Activated CD8-positive, alpha-beta T cell treated with anti-CD3 and anti-CD28 coated beads, Interleukin-2, amount 10 ng/mL, durations not matched to agents 7 days and 5 days (primary cell): ENCODE measurements around the gene MRGPRE. TPM values are rescaled to one million over a fixed set of nuclear protein-coding genes. Genes with fewer than 3 reads are reported as not detected.

Experiments used
- ATAC-seq: fragments of 150-1000 bp; cut with Tn5 transposase; one replicate; pipeline ENCODE4 v1.10.0; 2021; ENCODE audit warnings: moderate library complexity
- CTCF ChIA-PET: fragments of 350-600 bp; sonication (Branson Sonifier 250); formaldehyde crosslinking; loops from one replicate; lab custom pipeline; 2021; ENCODE audit warnings: antibody characterized with exemption; lab: Charles Lee
- POLR2A ChIA-PET: fragments of 350-600 bp; sonication (Branson Sonifier 250); formaldehyde crosslinking; loops from one replicate; lab custom pipeline; 2021; ENCODE audit warnings: antibody characterized with exemption; lab: Charles Lee
- DNase-seq: peaks from one replicate; pipeline ENCODE4 v3.0.0-alpha.2; 2020
- H3K27ac Mint-ChIP-seq: one replicate; pipeline ENCODE4 v1.8.0; 2021; ENCODE audit warnings: mild to moderate bottlenecking, mixed read lengths
- H3K27me3 Mint-ChIP-seq: one replicate; pipeline ENCODE4 v1.8.0; 2021; ENCODE audit warnings: low read depth, mixed read lengths
- H3K36me3 Mint-ChIP-seq: one replicate; pipeline ENCODE4 v1.8.0; 2021; ENCODE audit warnings: low read depth, mixed read lengths
- H3K4me1 Mint-ChIP-seq: one replicate; pipeline ENCODE4 v1.8.0; 2021; ENCODE audit warnings: low read depth, mixed read lengths
- H3K4me3 Mint-ChIP-seq: one replicate; pipeline ENCODE4 v1.8.0; 2021; ENCODE audit warnings: mild to moderate bottlenecking, mixed read lengths
- H3K9me3 Mint-ChIP-seq: one replicate; pipeline ENCODE4 v1.8.0; 2022; ENCODE audit warnings: mixed read lengths; ENCODE audit not compliant: insufficient read depth
- total RNA-seq, 2 experiments: library from RNA; stranded (reverse); gene quantifications; one replicate each; pipeline ENCODE4 v1.2.3, GENCODE V29; 2021

MRGPRE gene
- total RNA-seq, 2 experiments from 2014 or later = not detected

DNA sequence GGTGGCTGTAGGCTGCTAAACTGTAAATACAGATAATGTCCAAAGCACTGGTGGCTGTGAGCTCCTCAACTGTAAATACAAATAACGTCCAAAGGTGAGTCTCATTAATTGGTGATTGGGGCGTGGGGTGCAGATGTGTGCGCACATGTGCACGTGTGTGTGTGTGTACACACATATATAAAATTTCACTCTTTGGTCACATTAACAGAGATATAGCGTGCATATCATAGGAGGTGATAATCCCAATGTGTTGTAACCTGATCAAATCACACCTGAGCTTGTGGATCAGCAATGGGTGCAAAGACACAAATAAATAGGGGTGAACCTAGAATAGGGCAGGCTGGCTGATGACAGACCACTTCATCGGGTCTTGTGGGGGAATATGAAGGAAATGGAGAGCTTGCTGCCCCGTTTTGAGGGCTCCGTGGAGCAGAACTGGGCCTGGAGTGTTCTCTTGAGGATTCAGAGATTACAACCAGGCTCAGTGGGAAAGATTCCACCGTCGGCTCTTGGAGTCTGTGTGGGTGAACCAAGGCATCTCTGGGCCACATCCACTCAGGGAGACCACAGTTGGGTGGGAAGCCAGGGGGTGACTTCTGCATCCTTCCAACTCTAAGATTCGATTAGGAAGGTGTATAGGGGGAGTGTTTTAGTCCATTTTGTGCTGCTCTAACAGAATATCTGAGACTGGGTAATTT, 42.2 kb downstream of the MRGPRE start:
- DNase-seq = no peak
- Mint-ChIP-seq H3K4me1 (no peaks in the 10 kb centered on the region), H3K4me3 (no peak overlapping the region), H3K27me3 (no peaks in the 10 kb centered on the region), H3K36me3 (no peaks in the 10 kb centered on the region), H3K27ac (no peak overlapping the region), H3K9me3 (no peaks in the 10 kb centered on the region)
- no peak for ATAC-seq
- ChIA-PET CTCF (no interaction called here), POLR2A (no interaction called here)

DNA sequence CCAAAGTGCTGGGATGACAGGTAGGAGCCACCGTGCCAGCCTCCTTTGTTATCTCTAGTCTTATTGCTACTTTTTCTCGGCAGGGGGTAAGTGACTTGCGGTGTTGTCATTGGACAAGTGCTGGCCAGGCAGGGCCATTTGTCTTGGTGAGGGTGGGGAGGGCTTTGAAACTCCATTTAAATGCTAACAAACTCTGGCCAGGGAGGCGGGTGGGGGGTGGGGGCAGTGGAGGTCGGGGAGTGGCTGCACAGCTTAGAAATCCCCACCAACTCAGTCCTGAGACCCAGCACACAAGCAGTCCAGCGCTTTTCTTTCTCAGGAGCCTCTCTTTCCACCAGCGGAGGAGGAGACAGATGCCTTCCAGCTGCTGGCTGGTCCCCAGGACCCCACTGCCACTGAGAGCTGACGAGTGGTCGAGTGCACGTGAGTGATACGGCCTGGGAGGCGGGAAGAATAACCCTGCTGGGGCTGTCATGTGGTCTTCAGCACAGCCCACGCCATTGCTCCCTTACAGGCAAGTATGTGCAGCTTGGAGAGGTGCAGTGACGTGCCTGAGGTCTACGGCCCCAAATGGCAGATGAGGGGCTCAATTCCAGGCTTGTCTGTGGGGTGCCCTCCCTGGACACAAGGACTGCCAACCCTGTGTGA, 42.9 kb downstream of the MRGPRE start:
- DNase-seq = no peak
- Mint-ChIP-seq H3K4me1 (no peaks in the 10 kb centered on the region), H3K27ac (no peak overlapping the region), H3K9me3 (no peaks in the 10 kb centered on the region), H3K27me3 (no peaks in the 10 kb centered on the region), H3K36me3 (no peaks in the 10 kb centered on the region), H3K4me3 (no peak overlapping the region)
- ChIA-PET CTCF (no interaction called here), POLR2A (no interaction called here)
- no peak for ATAC-seq

DNA sequence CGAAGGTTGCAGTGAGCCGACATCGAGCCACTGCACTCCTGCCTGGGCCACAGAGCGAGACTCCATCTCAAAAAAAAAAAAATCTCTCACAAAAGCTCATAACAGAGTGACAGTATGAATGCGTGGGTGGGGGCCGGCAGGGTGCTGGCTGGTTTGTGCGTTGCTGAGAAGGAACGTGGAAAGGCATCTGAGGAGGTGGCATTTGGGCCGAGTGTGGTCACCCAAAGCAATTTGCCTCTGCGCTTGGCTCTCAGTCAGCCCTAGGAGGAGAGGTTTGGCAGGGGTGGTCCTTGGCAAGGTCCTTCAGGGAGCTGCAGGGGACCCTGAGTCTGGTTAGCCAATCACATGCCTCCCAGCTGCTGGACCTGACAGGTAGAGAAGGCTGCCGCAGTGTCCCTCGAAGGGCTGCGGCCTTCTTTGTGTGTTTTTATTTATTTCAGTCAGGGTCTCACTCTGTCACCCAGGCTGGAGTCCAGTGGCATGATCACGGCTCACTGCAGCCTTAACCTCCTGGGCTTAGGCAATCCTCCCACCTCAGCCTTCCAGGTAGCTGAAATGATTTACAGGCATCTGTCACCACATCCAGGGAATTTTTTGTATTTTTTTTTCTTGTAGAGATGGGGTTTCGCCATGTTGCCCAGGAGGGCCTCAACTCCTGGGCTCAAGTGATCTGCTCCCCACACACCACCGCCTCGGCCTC, 43.6 kb downstream of the MRGPRE start:
- Mint-ChIP-seq H3K27me3 (no peaks in the 10 kb centered on the region), H3K36me3 (no peaks in the 10 kb centered on the region), H3K27ac (no peak overlapping the region), H3K4me3 (no peak overlapping the region), H3K9me3 (no peaks in the 10 kb centered on the region), H3K4me1 (no peaks in the 10 kb centered on the region)
- ChIA-PET CTCF (no interaction called here), POLR2A (no interaction called here)
- ATAC-seq = no peak
- DNase-seq = no peak

DNA sequence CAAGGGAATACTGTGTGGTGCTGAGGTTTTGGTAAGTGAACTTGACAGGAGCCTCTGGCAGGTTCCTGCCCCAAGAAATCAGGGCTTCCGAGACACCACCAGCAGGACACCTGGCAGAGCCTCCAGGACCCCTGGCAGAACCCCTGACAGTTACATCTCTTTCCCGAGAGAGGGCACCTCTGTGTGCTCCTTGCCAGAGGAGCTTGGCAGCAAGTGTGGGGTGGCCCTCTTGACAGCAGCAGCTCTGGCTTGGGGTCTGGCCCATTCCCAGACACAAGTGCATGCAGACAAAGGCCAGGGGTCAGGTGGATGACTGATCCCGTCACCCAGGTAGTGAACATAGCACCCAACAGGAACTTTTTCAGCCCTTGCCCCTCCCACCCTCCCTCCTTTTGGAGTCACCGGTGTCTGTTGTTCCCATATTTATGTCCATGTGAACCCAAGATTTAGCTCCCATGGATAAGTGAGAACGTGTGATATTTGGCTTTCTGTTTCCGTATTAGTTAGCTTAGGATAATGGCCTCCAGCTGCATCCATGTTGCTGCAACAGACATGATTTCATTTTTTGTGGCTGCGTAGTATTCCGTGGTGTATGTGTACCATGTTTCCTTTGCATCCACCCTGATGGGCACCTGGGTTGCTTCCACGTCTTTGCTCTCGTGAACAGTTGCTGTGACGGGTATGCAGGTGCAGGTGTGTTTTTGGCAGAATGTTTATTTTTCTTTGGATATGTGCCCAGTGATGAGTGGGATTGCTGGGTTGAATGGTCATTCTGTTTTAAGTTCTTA, 45.9 kb downstream of the MRGPRE start:
- no peak for DNase-seq
- Mint-ChIP-seq H3K9me3 (no peaks in the 10 kb centered on the region), H3K36me3 (no peaks in the 10 kb centered on the region), H3K27ac (no peak overlapping the region), H3K4me3 (no peak overlapping the region), H3K4me1 (no peaks in the 10 kb centered on the region), H3K27me3 (no peaks in the 10 kb centered on the region)
- no peak for ATAC-seq
- CTCF ChIA-PET = no interaction called here
- POLR2A ChIA-PET = no interaction called here

DNA sequence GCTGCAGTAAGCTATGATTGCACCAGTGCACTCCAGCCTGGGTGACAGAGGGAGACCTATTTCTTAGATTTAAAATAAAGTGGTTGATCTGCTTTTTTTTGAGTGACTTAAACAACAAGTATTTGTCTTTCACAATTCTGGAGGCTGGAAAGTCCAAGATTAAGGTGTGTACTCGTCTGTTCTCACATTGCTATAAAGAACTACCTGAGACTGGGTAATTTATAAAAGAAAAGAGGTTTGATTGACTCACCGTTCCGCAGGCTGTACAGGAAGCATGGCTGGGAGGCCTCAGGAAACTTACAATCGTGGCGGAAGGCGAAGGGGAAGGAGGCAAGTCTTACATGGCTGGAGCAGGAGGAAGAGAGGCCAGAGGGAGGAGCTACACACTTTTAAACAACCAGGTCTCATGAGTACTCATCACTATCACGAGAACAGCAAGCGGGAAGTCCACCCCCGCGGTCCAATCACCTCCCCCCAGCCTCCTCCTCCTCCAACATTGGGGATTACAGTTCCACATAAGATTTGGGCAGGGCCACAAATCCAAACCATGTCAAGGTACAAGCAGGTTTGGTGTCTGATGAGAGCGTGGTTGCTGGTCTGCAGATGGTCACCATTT, 47.4 kb downstream of the MRGPRE start:
- Mint-ChIP-seq H3K27me3 (no peaks in the 10 kb centered on the region), H3K27ac (no peak overlapping the region), H3K9me3 (no peaks in the 10 kb centered on the region), H3K4me1 (no peaks in the 10 kb centered on the region), H3K4me3 (no peak overlapping the region), H3K36me3 (no peaks in the 10 kb centered on the region)
- DNase-seq (no peak), ATAC-seq (no peak)
- POLR2A ChIA-PET = interaction anchor here (0.6 kb wide), 1 partner anchor 194 kb away, joined by 3 read pairs; the partner anchor contains the start of gene ZNF195
- CTCF ChIA-PET = no interaction called here

DNA sequence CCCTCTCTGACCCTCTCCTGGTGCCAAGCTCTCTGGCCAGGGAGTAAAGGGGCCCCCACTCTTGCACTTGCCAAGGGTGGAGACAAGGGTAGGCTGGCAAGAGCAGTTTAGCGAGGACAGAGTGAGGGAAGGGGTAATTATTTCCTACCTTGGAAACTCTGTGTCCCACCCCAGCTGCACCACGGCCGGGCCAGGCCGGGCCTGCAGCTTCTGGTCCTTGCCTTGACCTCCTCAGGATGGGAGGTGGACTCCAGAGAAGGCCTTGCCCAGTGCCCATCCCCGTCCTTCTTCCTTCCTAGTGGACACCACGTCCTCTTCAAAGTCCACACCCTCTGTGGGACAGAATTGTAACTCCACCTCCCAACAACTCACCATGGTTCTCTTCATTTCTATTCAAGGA, 48.7 kb downstream of the MRGPRE start:
- POLR2A ChIA-PET = no interaction called here

DNA sequence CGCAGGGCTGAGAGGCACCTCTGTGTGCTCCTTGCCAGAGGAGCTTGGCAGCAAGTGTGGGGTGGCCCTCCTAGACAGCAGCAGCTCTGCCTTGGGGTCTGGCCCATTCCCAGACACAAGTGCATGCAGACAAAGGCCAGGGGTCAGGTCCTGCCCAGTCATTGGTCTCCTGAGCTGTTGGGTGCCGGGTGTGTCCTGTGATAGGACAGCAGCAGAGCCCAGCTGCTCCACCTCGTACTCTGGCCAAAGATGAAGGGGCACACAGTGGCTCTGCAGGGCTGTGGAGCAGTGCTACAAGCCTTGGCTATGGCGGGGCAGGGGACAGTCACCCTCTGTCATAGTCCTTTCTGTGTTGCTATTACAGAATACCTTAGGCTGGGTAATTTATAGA, 49.8 kb downstream of the MRGPRE start:
- peaks cover 4% of the 10 kb centered on the region for H3K27me3 Mint-ChIP-seq
- H3K4me3 Mint-ChIP-seq = no peak overlapping the region
- no peaks in the 10 kb centered on the region for H3K36me3 Mint-ChIP-seq
- DNase-seq = no peak
- CTCF ChIA-PET = interaction anchor here (0.6 kb wide), 1 partner anchor 72 kb away, joined by 3 read pairs; no protein-coding TSS in a partner anchor
- H3K27ac Mint-ChIP-seq = no peak overlapping the region
- H3K4me1 Mint-ChIP-seq = no peaks in the 10 kb centered on the region
- no peaks in the 10 kb centered on the region for H3K9me3 Mint-ChIP-seq
- POLR2A ChIA-PET = no interaction called here
- ATAC-seq = no peak

More for the DNA sequence above, 48.7 kb downstream of the MRGPRE start:
- ATAC-seq = no peak
- Mint-ChIP-seq H3K4me3 (no peak overlapping the region), H3K36me3 (no peaks in the 10 kb centered on the region), H3K27ac (no peak overlapping the region), H3K9me3 (no peaks in the 10 kb centered on the region), H3K4me1 (no peaks in the 10 kb centered on the region), H3K27me3 (no peaks in the 10 kb centered on the region)
- DNase-seq = no peak
- CTCF ChIA-PET = no interaction called here

DNA sequence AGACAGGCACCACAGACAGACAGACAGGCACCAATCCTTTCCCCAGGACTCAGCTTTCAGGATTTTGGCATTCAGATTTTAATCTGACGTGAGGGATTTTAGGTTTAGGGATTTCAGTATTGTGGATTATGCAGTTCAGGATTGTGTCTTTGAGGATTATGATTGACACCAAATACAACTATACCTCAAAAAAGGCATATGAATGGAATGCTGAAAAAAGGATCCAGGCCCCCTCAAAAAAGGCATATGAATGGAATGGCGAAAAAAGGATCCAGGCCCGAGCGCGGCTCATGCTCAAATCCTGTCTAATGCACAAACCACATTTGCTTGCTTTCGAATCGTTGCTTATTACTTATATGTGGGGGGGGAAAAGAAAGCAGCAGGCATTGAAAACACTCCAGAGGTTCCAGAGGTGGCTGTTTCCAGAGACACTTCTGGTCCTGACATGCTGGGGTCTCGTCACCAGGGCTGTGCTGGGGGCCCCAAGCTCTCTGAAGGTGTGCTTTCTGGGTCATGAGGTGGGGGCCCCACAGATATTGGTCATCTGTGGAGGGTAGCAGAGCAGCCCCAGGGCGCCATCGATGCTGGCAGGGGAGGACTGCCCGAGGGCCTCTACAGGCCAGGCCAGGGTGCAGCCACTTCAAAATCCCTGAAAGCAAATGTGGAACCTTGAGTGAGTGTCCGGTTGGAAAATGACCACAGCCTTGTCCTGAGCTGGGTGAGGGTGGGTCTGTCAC, 50.3 kb downstream of the MRGPRE start:
- ATAC-seq (no peak), DNase-seq (no peak)
- H3K4me3 Mint-ChIP-seq = no peak overlapping the region
- H3K36me3 Mint-ChIP-seq = no peaks in the 10 kb centered on the region
- POLR2A ChIA-PET = no interaction called here
- CTCF ChIA-PET = interaction anchor here (0.6 kb wide), 1 partner anchor 72 kb away, joined by 3 read pairs; no protein-coding TSS in a partner anchor
- peaks cover 4% of the 10 kb centered on the region for H3K9me3 Mint-ChIP-seq
- H3K4me1 Mint-ChIP-seq = no peaks in the 10 kb centered on the region
- no peak overlapping the region for H3K27ac Mint-ChIP-seq
- H3K27me3 Mint-ChIP-seq = peaks cover 4% of the 10 kb centered on the region

DNA sequence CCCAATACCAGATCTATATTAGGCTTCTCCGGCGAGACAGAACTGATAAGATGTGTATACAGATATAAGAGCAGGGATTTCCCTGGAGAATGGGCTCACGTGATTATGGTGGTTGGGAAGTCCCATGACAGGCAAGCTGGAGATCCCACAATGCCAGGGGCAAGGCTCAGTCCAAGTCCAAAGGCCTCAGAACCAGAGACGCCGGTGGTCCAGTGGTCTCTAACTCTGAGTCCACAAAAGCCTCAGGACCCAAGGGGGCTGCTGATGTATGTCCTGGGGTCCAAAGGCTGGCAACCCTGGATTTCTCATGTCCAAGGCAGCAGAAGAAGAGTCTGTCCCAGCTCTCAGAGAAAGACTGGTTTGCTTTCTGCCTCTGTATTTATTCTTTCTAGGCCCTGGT, 51.3 kb downstream of the MRGPRE start:
- H3K36me3 Mint-ChIP-seq = no peaks in the 10 kb centered on the region
- H3K27ac Mint-ChIP-seq = no peak overlapping the region
- DNase-seq (no peak), ATAC-seq (no peak)
- ChIA-PET POLR2A (no interaction called here), CTCF (no interaction called here)
- H3K27me3 Mint-ChIP-seq = peaks cover 6% of the 10 kb centered on the region
- H3K4me3 Mint-ChIP-seq = no peak overlapping the region
- peaks cover 11% of the 10 kb centered on the region for H3K9me3 Mint-ChIP-seq
- H3K4me1 Mint-ChIP-seq = no peaks in the 10 kb centered on the region

DNA sequence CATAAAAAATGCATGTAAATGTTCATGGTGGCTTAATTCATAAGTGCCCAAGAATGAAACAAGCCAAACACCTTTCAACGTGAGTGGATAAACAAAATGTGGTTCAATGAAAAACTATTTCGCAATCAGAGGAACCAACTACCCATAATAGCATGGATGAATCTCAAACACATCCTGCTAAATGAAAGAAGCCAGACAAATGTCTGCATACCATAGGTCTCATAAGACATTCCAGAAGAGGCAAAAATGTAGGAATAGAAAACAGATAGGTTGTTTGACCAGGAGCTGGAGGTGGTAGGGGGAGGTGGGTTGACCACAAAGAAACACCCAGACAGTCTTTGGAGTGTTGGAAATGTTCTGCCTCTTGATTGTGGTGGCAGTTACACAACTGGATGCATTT, 53.9 kb downstream of the MRGPRE start:
- H3K9me3 Mint-ChIP-seq = peaks cover 14% of the 10 kb centered on the region
- ATAC-seq (no peak), DNase-seq (no peak)
- H3K27me3 Mint-ChIP-seq = peaks cover 6% of the 10 kb centered on the region
- ChIA-PET POLR2A (no interaction called here), CTCF (no interaction called here)
- no peak overlapping the region for H3K27ac Mint-ChIP-seq
- H3K36me3 Mint-ChIP-seq = no peaks in the 10 kb centered on the region
- no peak overlapping the region for H3K4me3 Mint-ChIP-seq
- H3K4me1 Mint-ChIP-seq = no peaks in the 10 kb centered on the region

DNA sequence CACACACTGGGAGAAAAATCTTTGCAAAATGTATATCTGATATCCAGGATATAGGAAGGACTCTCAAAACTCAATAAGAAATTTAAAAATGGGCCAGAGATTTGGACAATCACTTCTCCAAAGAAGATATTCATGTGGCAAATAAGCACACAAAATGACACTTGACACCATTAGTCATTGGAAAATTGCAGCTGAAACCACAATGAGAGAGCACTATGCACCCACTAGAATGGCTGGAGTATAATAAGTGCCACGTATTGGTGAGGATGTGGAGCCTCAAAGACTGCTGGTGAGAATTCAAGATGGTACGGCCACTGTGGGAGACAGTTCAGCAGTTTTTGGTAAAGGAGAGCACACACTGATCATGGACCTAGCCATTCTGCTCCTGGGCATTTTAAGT, 54.3 kb downstream of the MRGPRE start:
- H3K27ac Mint-ChIP-seq = no peak overlapping the region
- H3K27me3 Mint-ChIP-seq = peaks cover 6% of the 10 kb centered on the region
- H3K36me3 Mint-ChIP-seq = no peaks in the 10 kb centered on the region
- H3K9me3 Mint-ChIP-seq = peaks cover 14% of the 10 kb centered on the region
- ChIA-PET CTCF (no interaction called here), POLR2A (no interaction called here)
- H3K4me3 Mint-ChIP-seq = no peak overlapping the region
- ATAC-seq (no peak), DNase-seq (no peak)
- H3K4me1 Mint-ChIP-seq = no peaks in the 10 kb centered on the region
